ENCODE results near the gene CPXM1.
"Not testable (repeated sequence)": the region's sequence is repeated elsewhere in the genome, so short reads cannot be mapped to it uniquely, and the experiment has no call there.

CPXM1 gene

GRCh38 chr20:2773812-2774211, 26.6 kb downstream of the CPXM1 start:
- Mint-ChIP-seq H3K27ac (no peak overlapping the region), H3K27me3 (peaks cover 5% of the 10 kb centered on the region), H3K4me1 (no peaks in the 10 kb centered on the region), H3K9me3 (no peaks in the 10 kb centered on the region), H3K36me3 (ENCODE audit: low read depth) (no peaks in the 10 kb centered on the region), H3K4me3 (no peak overlapping the region)
- ATAC-seq, result no peak
- no peak for DNase-seq

- Mint-ChIP-seq H3K27me3 (peaks cover 14% of the 10 kb centered on the region), H3K4me3 (no peak overlapping the region), H3K4me1 (no peaks in the 10 kb centered on the region), H3K27ac (no peak overlapping the region), H3K36me3 (ENCODE audit: low read depth) (no peaks in the 10 kb centered on the region), H3K9me3 (no peaks in the 10 kb centered on the region)
- no peak for ATAC-seq
- no peak for DNase-seq
These were observed 28.8 kb downstream of the CPXM1 start for GRCh38 chr20:2771631-2772080.

GRCh38 chr20:2770091-2770490, 30.3 kb downstream of the CPXM1 start:
- DNase-seq; H3K9me3 Mint-ChIP-seq; ATAC-seq; H3K36me3 Mint-ChIP-seq (ENCODE audit: low read depth); H3K4me3 Mint-ChIP-seq; H3K27ac Mint-ChIP-seq; H3K4me1 Mint-ChIP-seq: not testable (repeated sequence)
- peaks cover 14% of the 10 kb centered on the region for H3K27me3 Mint-ChIP-seq

- Mint-ChIP-seq H3K4me1 (no peaks in the 10 kb centered on the region), H3K27ac (no peak overlapping the region), H3K27me3 (peaks cover 14% of the 10 kb centered on the region), H3K36me3 (ENCODE audit: low read depth) (no peaks in the 10 kb centered on the region), H3K4me3 (no peak overlapping the region), H3K9me3 (no peaks in the 10 kb centered on the region)
- DNase-seq, result no peak
- no peak for ATAC-seq
These were observed 31.8 kb downstream of the CPXM1 start for GRCh38 chr20:2768632-2769015.

- ATAC-seq, result no peak
- Mint-ChIP-seq H3K9me3 (no peaks in the 10 kb centered on the region), H3K4me1 (no peaks in the 10 kb centered on the region), H3K36me3 (ENCODE audit: low read depth) (no peaks in the 10 kb centered on the region), H3K4me3 (no peak overlapping the region), H3K27ac (no peak overlapping the region), H3K27me3 (peaks cover 14% of the 10 kb centered on the region)
- no peak for DNase-seq
These were observed 32.4 kb downstream of the CPXM1 start for GRCh38 chr20:2767768-2768631.

GRCh38 chr20:2763186-2763585, 37.2 kb downstream of the CPXM1 start:
- Mint-ChIP-seq H3K27ac (no peak overlapping the region), H3K27me3 (peaks cover 10% of the 10 kb centered on the region), H3K9me3 (no peaks in the 10 kb centered on the region), H3K36me3 (ENCODE audit: low read depth) (no peaks in the 10 kb centered on the region), H3K4me3 (no peak overlapping the region), H3K4me1 (no peaks in the 10 kb centered on the region)
- ATAC-seq, result no peak
- DNase-seq, result no peak

GRCh38 chr20:2762578-2763131, 37.8 kb downstream of the CPXM1 start:
- Mint-ChIP-seq H3K9me3 (no peaks in the 10 kb centered on the region), H3K4me1 (no peaks in the 10 kb centered on the region), H3K27ac (no peak overlapping the region), H3K27me3 (peaks cover 10% of the 10 kb centered on the region), H3K36me3 (ENCODE audit: low read depth) (no peaks in the 10 kb centered on the region), H3K4me3 (no peak overlapping the region)
- no peak for ATAC-seq
- no peak for DNase-seq

GRCh38 chr20:2761885-2762284, 38.5 kb downstream of the CPXM1 start:
- Mint-ChIP-seq H3K27ac (no peak overlapping the region), H3K36me3 (ENCODE audit: low read depth) (no peaks in the 10 kb centered on the region), H3K4me3 (no peak overlapping the region)

GRCh38 chr20:2760952-2761305, 39.5 kb downstream of the CPXM1 start:
- Mint-ChIP-seq H3K4me3 (no peak overlapping the region), H3K27me3 (peaks cover 15% of the 10 kb centered on the region), H3K36me3 (ENCODE audit: low read depth) (no peaks in the 10 kb centered on the region), H3K27ac (no peak overlapping the region), H3K9me3 (no peaks in the 10 kb centered on the region), H3K4me1 (no peaks in the 10 kb centered on the region)
- no peak for DNase-seq
- no peak for ATAC-seq

More at GRCh38 chr20:2761885-2762284, 38.5 kb downstream of the CPXM1 start:
- DNase-seq, result no peak
- no peak for ATAC-seq
- H3K4me1 Mint-ChIP-seq, result no peaks in the 10 kb centered on the region
- peaks cover 6% of the 10 kb centered on the region for H3K27me3 Mint-ChIP-seq
- no peaks in the 10 kb centered on the region for H3K9me3 Mint-ChIP-seq

GRCh38 chr20:2760297-2760951, 40.0 kb downstream of the CPXM1 start:
- DNase-seq (no peak), ATAC-seq (no peak)
- peaks cover 17% of the 10 kb centered on the region for H3K27me3 Mint-ChIP-seq
- no peak overlapping the region for H3K4me3 Mint-ChIP-seq
- no peaks in the 10 kb centered on the region for H3K36me3 Mint-ChIP-seq (ENCODE audit: low read depth)
- no peaks in the 10 kb centered on the region for H3K4me1 Mint-ChIP-seq
- H3K9me3 Mint-ChIP-seq, result no peaks in the 10 kb centered on the region
- no peak overlapping the region for H3K27ac Mint-ChIP-seq

GRCh38 chr20:2759603-2760296, 40.7 kb downstream of the CPXM1 start:
- H3K27me3 Mint-ChIP-seq, result peaks cover 17% of the 10 kb centered on the region
- H3K36me3 Mint-ChIP-seq (ENCODE audit: low read depth), result no peaks in the 10 kb centered on the region
- H3K9me3 Mint-ChIP-seq, result no peaks in the 10 kb centered on the region
- H3K27ac Mint-ChIP-seq, result no peak overlapping the region
- H3K4me1 Mint-ChIP-seq, result no peaks in the 10 kb centered on the region
- no peak overlapping the region for H3K4me3 Mint-ChIP-seq
- ATAC-seq (no peak), DNase-seq (no peak)

GRCh38 chr20:2759143-2759542, 41.3 kb downstream of the CPXM1 start:
- no peak for DNase-seq
- H3K27ac Mint-ChIP-seq, result no peak overlapping the region
- H3K36me3 Mint-ChIP-seq (ENCODE audit: low read depth), result no peaks in the 10 kb centered on the region
- H3K9me3 Mint-ChIP-seq, result no peaks in the 10 kb centered on the region
- H3K4me3 Mint-ChIP-seq, result no peak overlapping the region
- peaks cover 4% of the 10 kb centered on the region for H3K4me1 Mint-ChIP-seq
- peaks cover 22% of the 10 kb centered on the region for H3K27me3 Mint-ChIP-seq
- ATAC-seq, result no peak

GRCh38 chr20:2757969-2758368, 42.5 kb downstream of the CPXM1 start:
- peaks cover 15% of the 10 kb centered on the region for H3K4me1 Mint-ChIP-seq

GRCh38 chr20:2757001-2757400, 43.4 kb downstream of the CPXM1 start:
- Mint-ChIP-seq H3K27ac (no peak overlapping the region), H3K27me3 (peaks cover 37% of the 10 kb centered on the region), H3K4me1 (peaks cover 20% of the 10 kb centered on the region), H3K9me3 (no peaks in the 10 kb centered on the region), H3K4me3 (no peak overlapping the region), H3K36me3 (ENCODE audit: low read depth) (no peaks in the 10 kb centered on the region)
- DNase-seq (no peak), ATAC-seq (no peak)

More at GRCh38 chr20:2757969-2758368, 42.5 kb downstream of the CPXM1 start:
- H3K27me3 Mint-ChIP-seq, result peaks cover 34% of the 10 kb centered on the region
- H3K4me3 Mint-ChIP-seq, result no peak overlapping the region
- no peak overlapping the region for H3K27ac Mint-ChIP-seq
- H3K9me3 Mint-ChIP-seq, result no peaks in the 10 kb centered on the region
- ATAC-seq (no peak), DNase-seq (no peak)
- H3K36me3 Mint-ChIP-seq (ENCODE audit: low read depth), result no peaks in the 10 kb centered on the region
